SIG-M5 treated with dmso at 0.1 percent for 504 hours (cell line): Measurements from ENCODE around the gene RFK.
"Not testable (repeated sequence)": the region's sequence is repeated elsewhere in the genome, so short reads cannot be mapped to it uniquely, and the experiment has no call there.

ENCODE experiments used
- DNase-seq: peaks from one replicate; lab custom pipeline; 2025; ENCODE audit not compliant: unreplicated experiment; lab: John Stamatoyannopoulos, UW

RFK gene

DNA sequence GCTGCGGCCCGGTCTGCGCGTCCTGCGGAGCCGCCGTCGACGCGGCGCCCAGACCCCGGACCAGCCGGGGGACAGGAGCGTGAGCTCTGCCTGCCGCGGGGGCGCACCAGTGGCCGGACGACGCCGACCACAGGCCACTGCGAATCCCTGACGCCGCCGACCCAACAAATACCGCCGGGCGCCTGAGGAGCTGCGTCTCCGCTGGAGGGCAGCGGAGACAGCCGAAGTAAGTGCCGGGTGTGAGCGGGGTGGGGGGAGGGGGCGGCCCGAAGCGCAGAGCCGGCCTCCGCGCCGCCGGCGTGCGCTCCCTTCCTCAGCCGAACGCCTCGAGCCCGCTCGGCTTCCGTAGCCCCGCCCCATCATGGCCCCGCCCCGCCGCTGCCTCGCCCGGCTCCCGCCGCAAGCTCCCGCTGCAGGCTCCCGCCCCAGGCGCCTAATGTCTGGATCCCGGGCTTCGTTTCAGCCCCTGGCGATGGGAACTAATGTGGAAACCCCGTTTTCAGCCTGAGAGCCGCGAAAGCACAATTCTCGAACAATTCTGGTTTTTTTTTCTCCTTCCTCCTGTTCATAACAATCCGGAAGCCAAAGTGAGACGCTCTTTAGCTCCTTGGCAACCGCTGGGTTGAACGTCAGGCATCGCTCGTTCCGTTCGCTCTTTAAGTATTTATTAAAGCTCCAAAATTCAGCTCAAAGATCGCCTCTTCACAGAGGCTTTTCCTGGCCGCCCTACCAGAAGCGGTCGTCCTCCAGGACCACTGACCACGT lies at the start of gene RFK:
Gene RFK (minus strand): TSS at position 232 of the 765 bp plus-strand sequence. CDS start 255 bp downstream, outside the sequence.
- peak; percentile 81 for DNase-seq

DNA sequence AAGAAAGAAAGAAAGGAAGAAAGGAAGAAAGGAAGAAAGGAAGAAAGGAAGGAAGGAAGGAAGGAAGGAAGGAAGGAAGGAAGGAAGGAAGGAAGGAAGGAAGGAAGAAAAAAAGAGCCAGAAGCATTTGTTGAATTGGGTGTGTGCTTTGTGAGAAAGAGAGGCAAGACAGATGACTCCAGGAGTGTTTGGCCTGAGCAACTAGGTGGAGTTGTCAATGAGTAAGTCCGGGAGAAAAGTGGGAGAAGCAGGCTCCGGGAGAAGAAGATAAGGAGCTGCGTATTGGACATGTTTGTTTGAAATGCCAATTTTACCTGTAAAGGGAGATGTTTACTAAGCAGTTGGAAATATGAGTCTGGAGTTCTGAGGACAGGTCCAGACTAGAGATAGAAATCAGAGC lies 49.7 kb upstream of the RFK start:
- DNase-seq, result no peak

DNA sequence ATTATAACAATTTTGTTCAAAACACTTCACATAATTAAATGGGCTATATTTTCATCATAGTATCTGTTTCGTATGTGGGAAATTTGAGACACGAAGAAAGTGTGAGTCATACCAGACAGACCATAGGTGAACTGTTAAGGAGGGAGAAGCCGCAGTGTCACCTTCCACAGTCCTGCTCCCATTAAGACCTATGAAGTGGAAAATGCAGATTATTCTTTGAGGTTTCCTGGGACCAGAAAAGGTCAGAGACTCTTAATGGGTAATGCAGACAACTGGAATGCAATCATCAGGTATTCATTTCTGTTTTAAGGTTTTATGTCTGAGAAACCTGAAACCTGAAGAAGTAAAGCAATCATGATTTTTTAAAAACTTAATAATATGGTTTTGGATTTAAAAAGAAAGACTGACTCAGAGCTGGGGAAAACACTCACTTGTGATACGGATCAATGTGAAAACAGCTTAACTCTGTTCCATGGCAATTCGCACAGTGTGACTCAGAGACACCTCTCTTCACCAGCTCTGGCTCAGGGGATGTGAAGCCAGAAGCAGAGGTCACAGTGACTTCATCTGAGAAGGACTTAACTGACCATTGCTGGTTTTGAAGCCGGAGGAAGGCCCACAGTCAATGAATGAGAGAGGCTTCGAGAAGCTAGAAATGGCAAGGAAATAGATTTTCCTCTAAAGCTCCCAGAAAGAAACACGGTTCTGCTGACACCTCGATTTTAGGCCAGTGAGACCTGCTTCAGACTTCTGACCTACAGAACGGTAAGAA lies 47.5 kb upstream of the RFK start:
- DNase-seq, result no peak

DNA sequence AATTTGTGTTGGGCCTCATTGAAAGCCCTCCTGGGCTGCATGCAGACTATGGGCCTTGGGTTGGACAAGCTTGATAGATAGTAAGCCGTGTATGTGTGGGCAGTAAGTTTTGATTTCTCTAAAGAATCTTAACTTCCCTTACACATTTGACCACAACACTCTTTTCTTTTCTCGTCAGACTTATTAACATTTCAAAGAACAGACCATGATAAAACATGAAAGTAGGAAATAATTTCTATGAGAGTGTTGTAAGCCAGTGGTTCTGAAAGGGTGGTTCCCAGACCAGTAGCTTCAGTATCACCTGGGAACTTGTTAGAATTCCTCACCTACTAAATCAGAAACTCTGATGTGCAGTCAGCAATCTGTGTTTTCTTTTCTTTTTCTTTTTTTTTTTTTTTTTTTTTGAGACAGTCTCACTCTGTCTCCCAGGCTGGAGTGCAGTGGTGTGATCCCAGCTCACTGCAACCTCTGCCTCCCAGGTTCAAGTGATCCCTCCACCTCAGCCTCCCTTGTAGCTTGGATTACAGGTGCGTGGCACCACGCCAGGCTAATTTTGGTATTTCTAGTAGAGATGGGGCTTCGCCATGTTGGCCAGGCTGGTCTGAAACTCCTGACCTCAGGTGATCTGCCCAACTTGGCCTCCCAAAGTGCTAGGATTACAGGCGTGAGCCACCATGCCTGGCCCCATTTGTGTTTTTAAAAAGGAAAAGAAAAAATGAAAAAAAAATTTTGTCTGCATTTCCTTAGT lies 44.8 kb upstream of the RFK start:
- no peak for DNase-seq

DNA sequence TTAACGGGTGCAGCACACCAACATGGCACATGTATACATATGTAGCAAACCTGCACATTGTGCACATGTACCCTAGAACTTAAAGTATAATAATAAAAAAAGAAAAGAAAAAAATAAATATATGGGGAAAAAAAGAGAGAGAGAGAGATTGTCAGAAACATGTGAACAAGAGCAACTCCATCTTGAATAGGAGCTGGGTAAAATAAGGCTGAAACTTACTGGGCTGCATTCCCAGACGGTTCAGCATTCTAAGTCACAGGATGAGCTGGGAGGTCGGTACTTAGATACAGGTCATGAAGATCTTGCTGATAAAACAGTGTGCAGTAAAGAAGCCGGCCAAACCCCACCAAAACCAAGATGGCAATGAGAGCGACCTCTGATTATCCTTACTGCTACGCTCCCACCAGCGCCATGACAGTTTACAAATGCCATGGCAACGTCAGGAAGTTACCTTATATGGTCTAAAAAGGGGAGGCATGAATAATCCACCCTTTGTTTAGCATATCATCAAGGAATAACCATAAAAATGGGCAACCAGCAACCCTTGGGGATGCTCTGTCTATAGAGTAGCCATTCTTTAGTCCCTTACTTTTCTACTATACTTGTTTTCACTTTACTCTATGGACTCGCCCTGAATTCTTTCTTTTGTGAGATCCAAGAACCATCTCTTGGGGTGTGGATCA lies 42.9 kb upstream of the RFK start:
- not testable (repeated sequence) for DNase-seq

DNA sequence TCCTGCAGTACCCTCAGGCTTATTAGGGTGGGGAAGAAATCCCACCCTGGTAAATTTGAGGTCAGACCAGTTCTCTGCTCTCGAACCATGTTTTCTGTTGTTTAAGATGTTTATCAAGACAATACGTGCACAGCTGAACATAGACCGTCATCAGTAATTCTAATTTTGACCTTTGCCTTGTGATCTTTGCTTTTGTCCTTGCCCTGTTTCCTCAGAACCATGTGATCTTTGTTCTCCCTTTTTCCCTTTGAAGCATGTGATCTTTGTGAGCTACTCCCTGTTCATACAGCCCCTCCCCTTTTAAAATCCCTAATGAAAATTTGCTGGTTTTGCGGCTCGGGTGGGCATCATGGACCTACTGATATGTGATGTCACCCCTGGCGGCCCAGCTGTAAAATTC lies 40.7 kb upstream of the RFK start:
- DNase-seq, result not testable (repeated sequence)

DNA sequence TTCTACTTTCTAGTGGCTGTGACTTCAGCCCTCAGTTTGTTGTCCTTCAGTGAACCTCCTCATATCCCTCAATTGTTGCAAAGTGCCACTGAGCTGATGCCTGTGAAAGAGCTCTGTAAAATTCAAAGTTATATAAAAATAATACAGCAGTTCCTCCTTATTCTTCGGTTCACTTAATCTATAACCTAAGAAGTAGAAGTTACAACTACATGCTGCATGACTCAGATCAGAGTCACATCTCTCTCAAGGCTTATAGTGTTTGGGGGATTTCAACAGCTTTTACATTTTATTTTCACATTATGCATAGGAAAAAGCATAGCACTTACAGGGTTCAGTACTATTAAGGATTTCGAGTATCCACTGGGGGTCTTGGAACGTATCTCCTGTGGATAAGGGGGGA lies 39.6 kb upstream of the RFK start:
- no peak for DNase-seq

DNA sequence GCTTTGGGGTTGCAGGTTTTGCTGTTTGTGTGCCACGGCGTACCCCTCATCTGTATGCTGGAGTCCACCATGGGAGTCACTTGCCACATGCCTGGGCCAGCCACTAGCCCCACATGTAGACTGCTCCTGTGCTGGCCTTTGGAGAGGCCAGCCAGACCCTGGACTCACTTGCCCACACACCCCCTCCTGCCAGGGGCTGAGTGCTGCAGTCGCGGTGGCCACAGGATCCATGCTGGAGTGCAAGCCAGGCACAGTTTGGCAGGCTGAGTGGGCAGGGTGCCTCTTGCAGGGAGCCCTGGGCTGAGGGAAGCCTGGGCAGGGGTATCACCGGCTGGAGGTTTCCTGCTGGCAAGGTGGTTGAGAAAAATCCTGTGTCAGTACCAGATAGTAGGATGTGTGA lies 39.2 kb upstream of the RFK start:
- no peak for DNase-seq

DNA sequence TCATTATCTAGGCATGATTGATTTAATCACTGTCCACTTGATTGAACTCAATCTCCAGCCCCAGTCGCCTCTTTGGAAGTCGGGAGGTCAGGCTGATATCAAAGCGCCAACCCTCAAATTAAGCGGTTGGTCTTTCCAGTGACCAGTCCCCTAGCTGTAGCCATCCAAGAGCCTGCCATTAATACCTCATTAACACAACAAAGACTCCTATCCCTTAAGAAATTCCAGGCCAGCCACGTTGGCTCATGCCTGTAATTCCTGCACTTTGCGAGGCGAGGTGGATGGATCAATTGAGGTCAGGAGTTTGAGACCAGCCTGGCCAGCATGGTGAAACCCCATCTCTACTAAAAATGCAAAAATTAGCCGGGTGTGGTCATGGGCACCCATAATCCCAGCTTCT lies 37.4 kb upstream of the RFK start:
- no peak for DNase-seq

DNA sequence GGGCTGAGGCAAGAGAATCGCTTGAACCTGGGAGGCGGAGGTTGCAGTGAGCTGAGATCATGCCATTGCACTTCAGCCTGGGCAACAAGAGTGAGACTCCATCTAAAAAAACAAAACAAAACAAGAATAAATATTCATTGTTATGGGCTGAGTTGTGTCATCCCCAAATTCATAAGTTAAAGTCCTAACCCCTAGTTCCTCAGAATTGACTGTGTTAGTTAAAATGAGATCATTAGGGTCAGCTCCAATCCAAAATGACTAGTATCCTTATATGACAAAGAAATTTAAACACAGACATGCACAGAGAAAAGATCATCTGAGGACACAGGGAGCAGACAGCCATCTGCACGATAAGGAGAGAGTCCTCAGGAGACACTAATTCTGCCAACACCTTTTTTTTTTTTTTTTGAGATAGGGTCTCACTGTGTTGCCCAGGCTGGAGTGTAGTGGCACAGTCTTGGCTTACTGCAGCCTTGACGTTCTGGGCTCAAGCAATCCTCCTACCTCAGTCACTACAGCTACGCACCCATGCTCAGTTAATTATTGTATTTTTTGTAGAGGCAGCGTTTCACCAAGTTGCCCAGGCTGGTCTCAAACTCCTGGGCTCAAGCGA lies 32.7 kb upstream of the RFK start:
- DNase-seq, result no peak

DNA sequence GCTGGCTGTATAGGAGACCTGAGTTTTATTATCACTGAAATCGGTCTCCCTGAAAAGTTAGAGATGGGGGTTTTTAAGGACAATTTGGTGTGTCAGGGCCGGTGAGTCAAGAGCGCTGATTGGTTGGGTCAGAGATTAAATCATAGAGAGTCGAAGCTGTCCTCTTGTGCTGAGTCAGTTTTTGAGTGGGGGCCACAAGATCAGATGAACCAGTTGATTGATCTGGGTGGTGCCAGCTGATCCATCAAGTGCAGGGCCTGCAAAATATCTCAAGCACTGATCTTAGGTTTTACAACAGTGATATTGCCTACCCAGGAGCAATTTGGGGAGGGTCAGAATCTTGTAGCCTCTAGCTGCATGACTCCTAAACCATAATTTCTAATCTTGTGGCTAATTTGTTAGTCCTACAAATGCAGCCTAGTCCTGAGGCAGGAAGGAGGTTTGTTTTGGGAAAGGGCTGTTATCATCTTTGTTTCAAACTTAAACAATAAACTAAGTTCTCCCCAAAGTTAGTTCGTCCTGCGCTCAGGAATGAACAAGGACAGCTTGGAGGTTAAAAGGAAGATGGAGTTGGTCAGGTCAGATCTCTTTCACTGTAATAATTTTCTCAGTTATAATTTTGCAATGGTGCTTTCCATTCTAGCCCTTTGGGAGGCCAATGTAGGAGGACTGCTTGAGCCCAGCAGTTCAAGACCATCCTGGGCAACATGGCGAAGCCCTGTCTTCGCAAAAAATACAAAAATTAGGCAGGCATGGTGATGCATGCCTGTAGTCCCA lies 31.6 kb upstream of the RFK start:
- DNase-seq, result no peak

DNA sequence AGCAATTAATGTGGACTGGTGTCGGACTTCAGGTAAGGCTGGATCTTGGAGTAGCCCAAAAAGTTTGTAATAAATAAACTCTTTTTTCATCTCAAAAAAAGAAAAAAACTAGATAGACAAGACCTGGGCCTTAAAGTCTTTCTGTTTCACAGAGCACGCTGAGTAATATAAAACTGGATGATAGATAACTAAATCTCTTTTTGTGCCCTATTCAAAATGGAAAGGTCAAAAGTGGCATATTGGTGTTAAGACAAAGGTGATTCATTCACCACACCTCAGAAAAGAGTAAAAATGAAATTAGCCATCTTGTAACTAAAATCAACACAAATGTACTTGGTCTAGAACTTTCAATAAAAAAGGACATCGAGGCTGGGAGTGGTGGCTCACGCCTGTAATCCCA lies 30.3 kb upstream of the RFK start:
- DNase-seq, result no peak

DNA sequence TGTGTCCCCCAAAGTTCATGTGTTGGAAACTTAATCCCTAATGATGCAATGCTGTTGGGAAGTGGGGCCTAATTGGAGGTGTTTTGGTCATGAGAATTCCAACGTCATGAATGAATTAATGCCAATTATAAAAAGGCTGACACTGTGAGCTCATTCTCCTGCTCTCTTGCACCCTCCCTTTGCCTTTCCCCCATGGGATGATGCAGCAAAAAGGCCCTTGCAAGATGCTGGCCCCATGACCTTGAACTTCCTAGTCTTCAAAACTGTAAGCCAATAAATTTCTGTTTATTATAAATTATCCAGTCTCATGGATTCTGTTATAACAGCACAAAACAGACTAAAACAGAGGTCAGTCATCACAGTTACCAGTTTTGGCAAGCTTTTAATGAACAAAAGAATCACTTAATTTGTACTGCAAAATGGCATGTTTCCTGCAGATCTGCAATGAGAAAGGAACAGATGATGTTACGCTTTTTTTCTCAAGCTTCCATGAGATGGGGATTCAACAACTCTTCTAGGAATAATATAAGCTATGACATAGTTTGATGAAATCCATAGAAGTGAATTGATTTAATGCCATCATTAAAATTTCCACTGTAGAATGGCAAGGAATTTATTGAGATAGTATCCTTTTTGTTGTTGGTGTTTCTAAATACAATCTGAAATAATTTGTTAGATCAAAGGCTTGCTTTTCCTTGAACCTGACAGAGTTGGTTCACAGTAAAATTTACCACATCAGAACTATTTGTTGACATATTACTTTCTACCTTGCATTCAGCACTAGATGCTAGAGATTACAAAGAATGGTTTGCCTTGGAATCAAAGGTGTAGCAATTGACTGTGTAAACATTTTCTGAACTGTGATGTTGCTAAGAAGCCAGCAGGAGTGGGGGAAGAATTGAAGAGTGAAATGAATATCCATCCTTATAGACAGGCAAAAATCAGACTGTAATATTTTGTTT lies 29.3 kb upstream of the RFK start:
- no peak for DNase-seq

DNA sequence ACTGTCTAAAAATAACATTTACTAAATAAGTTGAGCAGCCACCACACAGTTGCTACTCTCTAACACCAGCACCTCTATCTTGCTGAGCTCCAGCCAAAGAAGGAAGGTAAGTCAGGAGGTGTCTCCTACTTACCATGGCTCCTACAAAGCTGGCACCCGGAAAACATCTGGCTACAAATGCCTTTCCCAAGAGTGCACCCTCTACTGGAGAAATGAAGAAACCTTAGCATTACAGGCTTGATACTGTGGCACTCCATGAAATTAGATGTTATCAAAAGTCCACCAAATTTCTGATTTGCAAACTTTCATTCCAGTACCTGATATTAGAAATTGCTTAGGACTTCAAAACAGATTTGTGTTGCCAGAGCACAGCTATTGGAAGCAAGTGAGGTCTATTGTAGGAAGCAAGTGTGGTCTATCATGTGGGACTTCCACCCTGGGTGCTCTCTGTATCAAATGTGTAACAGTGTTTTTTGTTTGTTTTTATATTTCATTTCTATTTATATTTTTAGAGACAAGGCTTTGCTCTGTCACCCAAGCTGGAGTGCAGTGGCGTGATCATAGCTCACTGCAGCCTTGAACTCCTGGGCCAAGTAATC lies 25.7 kb upstream of the RFK start:
- DNase-seq, result peak; percentile 21

DNA sequence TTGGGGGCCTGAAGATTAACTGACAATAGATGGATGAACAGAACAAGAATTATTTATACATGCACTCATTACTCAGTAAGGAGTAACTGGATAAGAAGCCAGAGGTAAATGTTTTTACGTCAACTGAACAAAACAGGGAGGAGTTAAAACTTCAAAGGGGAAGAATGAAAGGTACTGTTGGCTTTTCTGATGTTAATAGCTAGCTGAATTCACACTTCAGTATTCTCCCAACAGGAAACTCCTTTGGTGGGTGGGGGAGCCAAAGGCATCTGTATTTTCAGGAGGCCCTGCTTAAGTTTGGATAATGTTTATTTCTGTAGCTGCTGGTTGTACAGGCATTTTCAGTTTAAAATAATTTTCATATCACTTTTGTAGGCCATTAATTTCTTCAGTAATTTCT lies 23.2 kb upstream of the RFK start:
- no peak for DNase-seq

DNA sequence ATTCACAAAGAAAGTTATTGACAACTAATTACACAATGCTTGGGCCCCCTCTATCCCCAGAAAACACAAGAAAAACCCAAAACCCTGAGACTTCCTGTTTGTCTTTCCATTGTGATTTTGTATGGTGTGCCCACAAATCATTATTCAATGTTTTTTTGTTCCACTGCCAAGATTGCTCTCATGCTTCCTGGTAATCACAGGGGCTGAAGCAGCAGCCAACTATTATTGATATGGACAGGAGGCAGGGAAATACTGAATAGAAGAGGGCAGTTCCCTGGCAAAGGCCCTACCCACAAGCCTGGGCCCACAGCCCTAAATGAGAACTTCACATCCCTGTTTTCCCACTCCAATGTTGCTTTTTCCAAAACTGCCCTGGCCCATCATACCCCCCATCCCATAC lies 21.5 kb upstream of the RFK start:
- DNase-seq, result no peak

DNA sequence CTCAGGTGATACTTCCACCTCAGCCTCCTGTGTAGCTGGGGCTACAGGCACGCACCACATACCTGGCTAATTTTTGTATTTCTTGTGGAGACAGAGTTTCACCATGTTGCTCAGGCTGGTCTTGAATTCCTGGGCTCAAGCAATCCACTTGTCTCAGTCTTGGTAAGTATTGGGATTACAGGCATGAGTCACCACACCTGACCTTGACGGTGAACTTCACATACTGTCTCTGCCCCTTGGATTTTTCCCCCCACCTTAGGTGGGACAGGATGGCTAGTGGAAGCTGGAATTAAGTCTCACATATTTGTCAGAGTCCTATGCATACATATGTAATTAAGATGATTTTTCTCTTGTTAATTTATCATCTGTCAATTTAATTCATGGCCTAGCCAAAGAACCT lies 20.9 kb upstream of the RFK start:
- DNase-seq, result no peak

DNA sequence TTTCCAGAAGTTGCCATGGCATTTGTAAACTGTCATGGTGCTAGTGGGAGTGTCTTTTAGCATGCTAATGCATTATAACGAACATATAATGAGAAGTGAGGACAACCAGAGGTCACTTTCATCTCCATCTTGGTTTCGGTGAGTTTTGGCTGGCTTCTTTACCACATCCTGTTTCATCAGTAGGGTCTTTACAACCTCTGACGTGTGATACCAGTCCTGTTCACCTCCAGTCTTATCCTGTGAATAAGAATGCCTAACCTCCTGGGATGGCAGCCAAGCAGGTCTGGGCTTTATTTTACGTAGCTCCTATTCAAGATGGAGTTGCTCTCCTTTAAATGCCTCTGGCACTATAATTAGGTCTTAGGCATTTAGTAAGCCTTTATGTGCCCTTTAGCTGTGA lies 20.4 kb upstream of the RFK start:
- DNase-seq, result no peak

DNA sequence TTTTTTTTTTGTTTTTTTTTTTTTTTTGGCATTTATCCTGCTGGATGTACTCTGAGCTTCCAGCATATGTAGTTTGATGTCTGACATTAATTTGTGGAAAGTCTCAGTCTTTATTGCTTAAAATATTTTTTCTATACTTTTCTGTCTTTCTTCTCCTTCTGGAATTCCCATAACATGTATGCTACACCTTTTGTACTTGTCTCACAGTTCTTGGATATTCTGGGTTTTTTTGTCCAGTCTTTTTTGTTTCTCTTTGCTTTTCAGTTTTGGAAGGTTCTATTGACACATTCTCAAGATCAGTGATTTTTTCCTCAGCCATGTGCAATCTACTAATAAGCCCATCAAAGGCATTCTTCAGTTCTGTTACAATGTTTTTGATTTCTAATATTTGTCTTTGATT lies 19.4 kb upstream of the RFK start:
- DNase-seq, result no peak
